ENCODE data around the gene RSRC1.
"Not testable (repeated sequence)": the region's sequence is repeated elsewhere in the genome, so short reads cannot be mapped to it uniquely, and the experiment has no call there.

- not testable (repeated sequence) for TF ChIP-seq CTCF (conservative IDR thresholded peaks at IDR 0.05; ENCODE audit: low read length); EZH2phosphoT487 (IDR thresholded peaks at IDR 0.05; ENCODE audit: borderline replicate concordance, low read depth, low read length)
Measured at GRCh38 chr3:158516729-158517128, 406.8 kb downstream of the RSRC1 start.
